K562 (cell line): ENCODE results near the gene WNT6. TPM values are rescaled to one million over a fixed set of nuclear protein-coding genes. Genes with fewer than 3 reads are reported as not detected.

Experiments
- ATAC-seq: fragments of 200-7000 bp; cut with Tn5 transposase; 3 replicates; pipeline ENCODE4 v1.9.1; 2020; ENCODE audit warnings: moderate library complexity
- BruUV-seq: library from RNA; stranded (reverse); fragments of 400-500 nt; replicated peaks from 2 replicates; lab custom pipeline; 2021; lab: Mats Ljungman, UMichigan
- CTCF ChIA-PET: fragments of 300-600 bp; formaldehyde crosslinking; extraction: SDS; loops from one replicate; lab custom pipeline; 2021; ENCODE audit warnings: low intra/inter-chr PET ratio; lab: Yijun Ruan, JAX
- POLR2A ChIA-PET: fragments of 300-600, 350-650 bp; sonication (Branson Sonifier 250); formaldehyde crosslinking; extraction: SDS; loops from one replicate; lab custom pipeline; 2021; ENCODE audit warnings: antibody characterized with exemption, inconsistent platforms; lab: Yijun Ruan, JAX
- DNase-seq, 4 experiments: peaks; one replicate each; pipeline versions ENCODE4 v3.0.0 to v3.0.0-alpha.2; 2011 to 2018; ENCODE audit warnings: low spot score in 3 of 4, mixed read lengths in 3 of 4; ENCODE audit errors: extremely low read depth in 1 of 4
- FAIRE-seq: peaks from 2 replicates; lab custom pipeline; 2011; peaks lifted over from hg19 to GRCh38; lab: Jason Lieb, UNC
- H2AFZ ChIP-seq: 2 replicates; pipeline ENCODE4 v1.6.0; 2011; ENCODE audit warnings: low read depth, low read length, control low read depth, inconsistent platforms
- H3K27ac ChIP-seq: fragments of 200-600 bp; 3 replicates; pipeline ENCODE4 v1.8.0; 2011; ENCODE audit warnings: low read depth, mild to moderate bottlenecking, control low read depth, inconsistent platforms, low read length, moderate library complexity, mixed read lengths; ENCODE audit errors: extremely low read depth
- H3K27me3 ChIP-seq, 2 experiments: fragments of 300-600 bp in 1 of 2; 2 replicates in 1 of 2; 3 replicates in 1 of 2; pipeline versions ENCODE4 v1.6.0 to v1.8.0; 2011; ENCODE audit warnings: inconsistent platforms in 2 of 2, low read length in 2 of 2, mild to moderate bottlenecking in 1 of 2, mixed read lengths in 1 of 2, moderate library complexity in 1 of 2; ENCODE audit not compliant: control insufficient read depth in 2 of 2, insufficient read depth in 2 of 2
- H3K36me3 ChIP-seq: fragments of 300-600 bp; 3 replicates; pipeline ENCODE4 v1.8.0; 2011; ENCODE audit warnings: mild to moderate bottlenecking, low read length, inconsistent platforms; ENCODE audit not compliant: control insufficient read depth, insufficient read depth
- H3K4me1 ChIP-seq, 2 experiments: fragments of 200-600 bp in 1 of 2; replicated peaks in 1 of 2; 2 replicates in 1 of 2; 3 replicates in 1 of 2; pipeline versions ENCODE4 v1.5.1 to v1.8.0; 2011; ENCODE audit warnings: inconsistent platforms in 2 of 2, low read length in 2 of 2, mild to moderate bottlenecking in 1 of 2, mixed read lengths in 1 of 2, moderate library complexity in 1 of 2; ENCODE audit not compliant: control insufficient read depth in 2 of 2, insufficient read depth in 2 of 2
- H3K4me2 ChIP-seq: 2 replicates; pipeline ENCODE4 v1.6.1; 2011; ENCODE audit warnings: low read length, control low read depth, inconsistent platforms, mixed read lengths; ENCODE audit not compliant: insufficient read depth
- H3K4me3 ChIP-seq: fragments of 200-600 bp; sonication (generic), shearing (Covaris generic); 2 replicates; pipeline ENCODE4 v1.5.1; 2016; ENCODE audit warnings: control low read depth, inconsistent platforms
- H3K79me2 ChIP-seq: fragments of 200-600 bp; 3 replicates; pipeline ENCODE4 v1.8.0; 2011; ENCODE audit warnings: low read length, inconsistent platforms; ENCODE audit not compliant: control insufficient read depth, insufficient read depth
- H3K9ac ChIP-seq, 2 experiments: 2 replicates each; pipeline versions ENCODE4 v1.6.0 to v1.6.1; 2011; ENCODE audit warnings: low read depth in 2 of 2, low read length in 2 of 2, control low read depth in 1 of 2, inconsistent platforms in 1 of 2, mild to moderate bottlenecking in 1 of 2, mixed read lengths in 1 of 2; ENCODE audit not compliant: insufficient read depth in 1 of 2
- H3K9me1 ChIP-seq: one replicate; pipeline ENCODE4 v1.6.0; 2011; ENCODE audit warnings: inconsistent platforms, mild to moderate bottlenecking, low read length, moderate library complexity; ENCODE audit not compliant: control insufficient read depth, insufficient read depth
- H3K9me3 ChIP-seq: replicated peaks from 2 replicates; pipeline ENCODE4 v1.5.1; 2011; ENCODE audit warnings: low read depth, low read length, inconsistent platforms; ENCODE audit not compliant: control insufficient read depth, insufficient read depth
- H4K20me1 ChIP-seq: replicated peaks from 2 replicates; pipeline ENCODE4 v1.6.1; 2011; ENCODE audit warnings: low read length, inconsistent platforms, mixed read lengths; ENCODE audit not compliant: control insufficient read depth, insufficient read depth
- CREM ChIP-seq: IDR thresholded peaks from 2 replicates; pipeline ENCODE4 v1.6.1; 2014; ENCODE audit warnings: antibody characterized with exemption, low read depth
- HDAC8 ChIP-seq: fragments of 450-650 bp; IDR thresholded peaks from 2 replicates; pipeline ENCODE4 v1.6.1; 2016; ENCODE audit warnings: mild to moderate bottlenecking, missing genetic modification characterization, moderate library complexity, missing compliant biosample characterization
- KLF10 ChIP-seq: fragments of 250-450 bp; sonication (Bioruptor Pico); IDR thresholded peaks from 2 replicates; pipeline ENCODE4 v1.6.1; 2021; ENCODE audit warnings: matching md5 sums
- KLF16 ChIP-seq: IDR thresholded peaks from 2 replicates; pipeline ENCODE4 v1.6.1; 2016; ENCODE audit warnings: antibody characterized with exemption
- MEIS2 ChIP-seq: fragments of 450-650 bp; IDR thresholded peaks from 2 replicates; pipeline ENCODE4 v1.6.1; 2014; ENCODE audit warnings: mild to moderate bottlenecking; ENCODE audit not compliant: partially characterized antibody
- NFIC ChIP-seq: fragments of 450-650 bp; IDR thresholded peaks from 2 replicates; pipeline ENCODE4 v1.6.1; 2017; ENCODE audit warnings: mild to moderate bottlenecking, inconsistent platforms
- RBM25 ChIP-seq: fragments of 200-400 bp; formaldehyde crosslinking; IDR thresholded peaks from 2 replicates; pipeline ENCODE4 v1.6.1; 2018; ENCODE audit warnings: low read length, low read depth, moderate library complexity; ENCODE audit not compliant: severe bottlenecking
- SMARCB1 ChIP-seq: IDR thresholded peaks from 2 replicates; pipeline ENCODE4 v1.6.1; 2011; ENCODE audit warnings: improper control_type of control experiment, low read depth; ENCODE audit not compliant: insufficient read length
- SPI1 ChIP-seq: IDR thresholded peaks from 2 replicates; pipeline ENCODE4 v1.6.1; 2011; ENCODE audit warnings: low read depth, low read length, control low read depth, borderline replicate concordance
- ZSCAN29 ChIP-seq: fragments of 450-650 bp; IDR thresholded peaks from 2 replicates; pipeline ENCODE4 v1.6.1; 2017
- WGBS: fragments of 100-300 bp; shearing (Covaris generic); methylation state at CpG from one replicate; pipeline ENCODE4 v1.1.6; 2016; ENCODE audit warnings: low coverage, mixed read lengths; ENCODE audit not compliant: insufficient coverage; ENCODE audit errors: missing lambda C conversion rate; 5-methylcytosine and 5-hydroxymethylcytosine counted together
- in situ Hi-C: fragments of 300-500 bp; cut with MboI; formaldehyde crosslinking; loops from 4 replicates; pipeline ENCODE4 v1.15.0; 2018; ENCODE audit warnings: inconsistent platforms, mixed read lengths
- intact Hi-C: fragments of 100-400 bp; cut with micrococcal nuclease; formaldehyde crosslinking; loops from 2 replicates; pipeline ENCODE4 v1.14.2; 2022
- polyA plus RNA-seq, 8 experiments: library from polyadenylated mRNA; depleted of rRNA in 4 of 8; stranded (reverse) in 5 of 8; unstranded in 3 of 8; fragments of >200 nt; fragmentation: Nextera tagmentation in 2 of 8; fragmentation: Illumina TruSeq in 1 of 8; extraction: Ambion mirVana in 2 of 8; extraction: Trizol in 1 of 8; gene quantifications; 2 replicates each; pipeline versions ENCODE4 v1.2.1 to v1.2.3, GENCODE V29; 2011 to 2014; ENCODE audit warnings: inconsistent platforms in 1 of 8, missing spikeins in 1 of 8
- total RNA-seq, 7 experiments: library from RNA; depleted of rRNA in 6 of 7; stranded (reverse); fragments of >200 nt in 6 of 7; fragmentation: Illumina TruSeq in 2 of 7; extraction: Trizol in 2 of 7; gene quantifications; 2 replicates each; pipeline versions ENCODE4 v1.2.1 to v1.2.3, GENCODE V29; 2011 to 2021; ENCODE audit warnings: low replicate concordance in 1 of 7
- TF ChIP-seq, protein P1 (sequence below): fragments of 450-650 bp; IDR thresholded peaks from 2 replicates; pipeline ENCODE4 v1.6.1; 2018; ENCODE audit warnings: mild to moderate bottlenecking, low read depth; ENCODE audit not compliant: partially characterized antibody
- TF ChIP-seq, protein P2 (sequence below): fragments of 200-400 bp; formaldehyde crosslinking; IDR thresholded peaks from 2 replicates; pipeline ENCODE4 v1.6.1; 2017; ENCODE audit warnings: mild to moderate bottlenecking, low read depth, low read length, moderate library complexity

Gene WNT6
- total and polyA plus RNA-seq, 9 of the 15 experiments (the other 6 are each of a cell fraction or from before 2014, with no cell fraction given): not detected

DNA sequence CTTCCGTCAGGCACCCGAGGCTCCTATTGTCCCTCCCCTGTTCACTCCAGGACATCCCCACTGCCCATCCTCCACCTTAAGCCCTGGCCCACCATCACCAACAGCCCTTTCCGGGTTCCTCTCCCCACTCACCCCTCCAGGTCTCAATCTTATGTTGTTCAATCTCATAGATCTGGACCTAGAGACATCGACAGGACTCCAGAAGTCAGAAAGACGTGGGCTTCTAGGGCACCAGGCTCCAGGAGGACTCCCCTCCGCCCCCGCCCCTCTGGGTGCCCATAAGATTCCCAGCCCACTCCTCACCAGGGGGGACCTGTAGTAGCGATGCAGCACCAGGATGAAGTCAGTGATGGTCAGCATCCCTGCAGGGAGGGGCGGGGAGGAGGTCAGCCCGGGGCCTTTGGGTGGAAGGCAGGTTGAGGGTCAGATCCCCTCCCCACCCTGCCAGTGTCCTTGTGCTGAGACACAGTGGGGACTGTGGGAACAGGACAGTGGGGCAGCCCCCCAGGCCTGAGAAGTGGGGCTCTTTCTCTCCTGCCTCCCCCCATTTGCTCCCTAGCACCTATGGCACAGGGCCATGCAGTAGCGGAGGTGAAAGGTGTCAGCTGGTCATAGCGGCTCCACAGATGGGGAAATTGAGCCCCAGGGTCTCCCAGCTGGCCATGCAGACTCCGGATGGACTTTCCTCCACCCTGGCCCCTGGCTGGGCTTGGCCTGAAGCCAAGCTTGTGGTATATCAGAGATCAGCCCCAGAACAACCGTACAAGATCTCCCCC is 31.7 kb upstream of the WNT6 start:
- no peaks in the 10 kb centered on the region for H3K9me1 ChIP-seq
- no peaks in the 10 kb centered on the region for H4K20me1 ChIP-seq
- in situ Hi-C loops: no loop called here
- no peak overlapping the region for H2AFZ ChIP-seq
- peaks cover 0 to 10% of the 10 kb centered on the region in 2 experiments; a peak in 1 of 5 replicates for H3K4me1 ChIP-seq
- H3K9ac ChIP-seq: no peak overlapping the region
- CTCF ChIA-PET: no interaction called here
- H3K79me2 ChIP-seq: no peaks in the 10 kb centered on the region
- H3K9me3 ChIP-seq: no peaks in the 10 kb centered on the region
- DNase-seq (no peak), FAIRE-seq (no peak), ATAC-seq (no peak)
- TF ChIP-seq NFIC: peak; percentile 25; the same call in 1 of the 2 replicates
- no peak for TF ChIP-seq KLF10 (CRISPR knock-in tag)
- peaks cover 4 to 73% of the 10 kb centered on the region in 2 experiments; a peak in 3 of 5 replicates for H3K27me3 ChIP-seq
- WGBS: 2% methylated on average over 12 of the region's 14 CpGs
- no peaks in the 10 kb centered on the region for H3K36me3 ChIP-seq
- intact Hi-C loops: no loop called here
- POLR2A ChIA-PET: no interaction called here
- H3K4me2 ChIP-seq: no peak overlapping the region
- no TSS peak for BruUV-seq
- H3K27ac ChIP-seq: no peak overlapping the region
- H3K4me3 ChIP-seq: no peak overlapping the region

DNA sequence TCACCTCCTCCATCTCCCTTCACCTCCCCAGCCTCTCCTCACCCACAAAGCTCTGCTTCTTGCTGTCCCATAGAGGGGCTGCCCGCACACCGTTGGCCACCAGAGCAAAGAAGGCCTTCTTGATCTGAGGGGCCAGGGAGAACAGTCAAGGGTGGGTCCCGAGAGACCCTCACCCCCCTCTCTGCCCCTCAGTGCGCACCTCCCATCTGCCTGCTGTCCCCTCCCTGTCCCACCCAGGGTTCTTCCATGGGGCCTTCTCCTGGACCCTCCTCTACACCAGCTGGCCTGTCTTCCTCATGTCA is 31.2 kb upstream of the WNT6 start:
- WGBS: 20% methylated on average over 1 of the region's 4 CpGs
- in situ Hi-C loops: no loop called here
- CTCF ChIA-PET: no interaction called here
- TF ChIP-seq KLF16 (no peak), HDAC8 (tag) (no peak), ZSCAN29 (no peak), MEIS2 (no peak), SMARCB1 (no peak), RBM25 (no peak), SPI1 (no peak), CREM (no peak)
- TF ChIP-seq, protein P1, sequence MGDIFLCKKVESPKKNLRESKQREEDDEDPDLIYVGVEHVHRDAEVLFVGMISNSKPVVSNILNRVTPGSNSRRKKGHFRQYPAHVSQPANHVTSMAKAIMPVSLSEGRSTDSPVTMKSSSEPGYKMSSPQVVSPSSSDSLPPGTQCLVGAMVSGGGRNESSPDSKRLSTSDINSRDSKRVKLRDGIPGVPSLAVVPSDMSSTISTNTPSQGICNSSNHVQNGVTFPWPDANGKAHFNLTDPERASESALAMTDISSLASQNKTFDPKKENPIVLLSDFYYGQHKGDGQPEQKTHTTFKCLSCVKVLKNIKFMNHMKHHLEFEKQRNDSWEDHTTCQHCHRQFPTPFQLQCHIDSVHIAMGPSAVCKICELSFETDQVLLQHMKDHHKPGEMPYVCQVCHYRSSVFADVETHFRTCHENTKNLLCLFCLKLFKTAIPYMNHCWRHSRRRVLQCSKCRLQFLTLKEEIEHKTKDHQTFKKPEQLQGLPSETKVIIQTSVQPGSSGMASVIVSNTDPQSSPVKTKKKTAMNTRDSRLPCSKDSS: no peak
- TF ChIP-seq, protein P2, sequence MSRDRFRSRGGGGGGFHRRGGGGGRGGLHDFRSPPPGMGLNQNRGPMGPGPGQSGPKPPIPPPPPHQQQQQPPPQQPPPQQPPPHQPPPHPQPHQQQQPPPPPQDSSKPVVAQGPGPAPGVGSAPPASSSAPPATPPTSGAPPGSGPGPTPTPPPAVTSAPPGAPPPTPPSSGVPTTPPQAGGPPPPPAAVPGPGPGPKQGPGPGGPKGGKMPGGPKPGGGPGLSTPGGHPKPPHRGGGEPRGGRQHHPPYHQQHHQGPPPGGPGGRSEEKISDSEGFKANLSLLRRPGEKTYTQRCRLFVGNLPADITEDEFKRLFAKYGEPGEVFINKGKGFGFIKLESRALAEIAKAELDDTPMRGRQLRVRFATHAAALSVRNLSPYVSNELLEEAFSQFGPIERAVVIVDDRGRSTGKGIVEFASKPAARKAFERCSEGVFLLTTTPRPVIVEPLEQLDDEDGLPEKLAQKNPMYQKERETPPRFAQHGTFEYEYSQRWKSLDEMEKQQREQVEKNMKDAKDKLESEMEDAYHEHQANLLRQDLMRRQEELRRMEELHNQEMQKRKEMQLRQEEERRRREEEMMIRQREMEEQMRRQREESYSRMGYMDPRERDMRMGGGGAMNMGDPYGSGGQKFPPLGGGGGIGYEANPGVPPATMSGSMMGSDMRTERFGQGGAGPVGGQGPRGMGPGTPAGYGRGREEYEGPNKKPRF: no peak

More for the DNA sequence above, 31.2 kb upstream of the WNT6 start:
- no peak overlapping the region for H2AFZ ChIP-seq
- H3K4me3 ChIP-seq: no peak overlapping the region
- no peak for DNase-seq
- POLR2A ChIA-PET: interaction anchor here (0.7 to 1.3 kb wide), 2 partner anchors 10 to 176 kb away, joined by 3 read pairs; no protein-coding TSS in a partner anchor
- H4K20me1 ChIP-seq: no peaks in the 10 kb centered on the region
- ATAC-seq: no peak
- no peak overlapping the region for H3K4me2 ChIP-seq
- H3K79me2 ChIP-seq: no peaks in the 10 kb centered on the region
- H3K36me3 ChIP-seq: no peaks in the 10 kb centered on the region
- H3K9me1 ChIP-seq: no peaks in the 10 kb centered on the region
- H3K9ac ChIP-seq: no peak overlapping the region
- peaks cover 4 to 73% of the 10 kb centered on the region in 2 experiments; a peak in 3 of 5 replicates for H3K27me3 ChIP-seq
- FAIRE-seq: no peak
- no peak overlapping the region for H3K27ac ChIP-seq
- intact Hi-C loops: no loop called here
- peaks cover 0 to 10% of the 10 kb centered on the region in 2 experiments; a peak in 1 of 5 replicates for H3K4me1 ChIP-seq
- H3K9me3 ChIP-seq: no peaks in the 10 kb centered on the region
- BruUV-seq: no TSS peak
